RPMI8226 (cell line): Measurements from ENCODE around the gene GSTO2.

Experiments used
- DNase-seq: peaks from one replicate; pipeline ENCODE4 v3.0.0-alpha.2; 2015

GSTO2 gene

GRCh38 chr10:104288355-104288754 is 19.4 kb downstream of the GSTO2 start:
- DNase-seq, result no peak

- peak; percentile 87 for DNase-seq
These were observed 22.5 kb downstream of the GSTO2 start for GRCh38 chr10:104291439-104291951.

DNA sequence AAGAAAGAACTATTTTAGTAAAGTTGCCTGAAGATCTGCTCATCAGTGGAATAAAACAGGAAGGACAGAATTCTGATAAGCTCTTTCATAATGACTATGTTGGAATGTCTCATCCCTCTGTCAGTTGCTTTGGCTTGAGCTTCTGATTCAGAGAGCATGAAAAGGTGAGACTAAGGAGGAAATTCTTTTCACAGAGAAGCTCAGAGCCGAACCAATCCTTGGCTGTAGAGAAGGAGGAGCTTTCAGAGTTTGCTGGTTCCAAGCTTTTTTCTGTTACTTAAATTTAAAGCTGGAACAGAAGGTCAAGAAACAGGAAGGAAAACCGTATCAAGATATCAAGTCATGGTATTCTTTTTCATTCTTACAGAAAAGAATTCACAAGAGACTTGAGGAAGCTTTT is 24.0 kb downstream of the GSTO2 start:
- DNase-seq, result no peak

DNA sequence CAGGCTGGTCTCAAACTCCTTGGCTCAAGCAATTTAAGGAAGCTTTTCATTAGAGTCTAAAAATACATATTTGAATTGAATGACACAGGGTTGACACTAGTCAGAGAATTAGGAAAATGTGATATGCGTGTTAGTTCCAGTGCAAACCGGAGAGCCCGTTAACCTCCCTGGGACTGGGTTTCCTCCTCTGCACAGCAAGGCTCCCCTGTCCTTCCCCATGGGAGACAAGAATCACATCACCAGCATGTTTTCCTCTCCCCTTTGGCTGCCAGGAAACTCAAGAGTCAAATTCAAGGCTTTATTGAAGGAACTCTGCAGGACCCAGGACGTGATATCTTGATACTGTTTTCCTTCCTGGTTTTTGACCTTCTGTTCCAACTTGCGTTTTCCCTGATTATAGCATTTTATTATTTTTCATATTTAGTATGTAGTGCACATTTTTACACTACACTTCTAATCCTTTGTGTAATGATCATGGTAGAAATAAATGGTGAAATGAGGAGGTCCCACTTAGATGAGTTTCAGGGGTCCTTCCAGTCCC is 24.9 kb downstream of the GSTO2 start:
- no peak for DNase-seq

GRCh38 chr10:104296687-104297436 is 27.9 kb downstream of the GSTO2 start:
- no peak for DNase-seq

DNA sequence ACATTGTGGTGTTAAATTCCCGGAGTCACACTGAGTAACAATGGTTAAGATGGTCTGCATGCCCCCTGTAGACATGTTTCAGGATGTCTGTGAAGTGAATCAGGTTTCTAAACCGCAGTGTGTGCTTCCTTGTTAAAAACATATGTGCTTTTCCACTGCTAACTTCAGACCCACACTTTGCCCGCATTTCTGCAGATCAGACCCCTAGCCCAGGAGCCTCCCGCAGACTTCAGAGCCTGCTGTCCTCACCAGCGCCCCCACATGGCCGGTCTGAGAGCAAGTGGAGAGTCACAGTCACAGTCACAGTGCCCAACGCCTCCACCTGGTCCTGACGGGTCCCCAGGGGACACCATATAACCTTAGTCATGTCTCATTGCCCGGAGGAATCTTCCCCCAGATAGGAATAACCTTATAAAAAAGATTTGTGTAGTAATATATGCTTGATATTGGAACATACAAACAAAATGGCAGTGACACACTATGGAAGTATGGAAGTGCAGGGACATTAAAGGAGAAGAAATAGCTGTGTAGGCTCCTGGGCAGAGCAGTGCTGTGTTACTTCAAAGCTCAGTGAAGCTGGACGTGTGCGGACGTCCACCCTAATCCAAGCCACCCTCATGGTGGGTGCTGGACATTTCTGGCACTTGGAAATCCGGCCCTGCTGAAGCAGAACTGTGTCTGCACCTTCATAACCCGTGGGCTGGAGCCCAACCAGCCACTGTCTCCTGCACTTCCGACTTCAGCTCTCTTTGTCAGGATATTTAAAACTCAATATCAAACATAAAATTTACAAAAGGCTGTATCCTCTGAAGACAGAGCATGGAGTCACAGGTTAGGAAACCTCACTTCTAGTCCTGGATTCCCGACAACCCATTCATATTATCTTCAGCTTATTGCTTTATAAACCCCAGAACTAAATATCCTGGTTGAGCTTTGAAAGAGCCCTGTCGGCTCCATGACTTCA is 29.0 kb downstream of the GSTO2 start:
- DNase-seq, result peak; percentile 16

DNA sequence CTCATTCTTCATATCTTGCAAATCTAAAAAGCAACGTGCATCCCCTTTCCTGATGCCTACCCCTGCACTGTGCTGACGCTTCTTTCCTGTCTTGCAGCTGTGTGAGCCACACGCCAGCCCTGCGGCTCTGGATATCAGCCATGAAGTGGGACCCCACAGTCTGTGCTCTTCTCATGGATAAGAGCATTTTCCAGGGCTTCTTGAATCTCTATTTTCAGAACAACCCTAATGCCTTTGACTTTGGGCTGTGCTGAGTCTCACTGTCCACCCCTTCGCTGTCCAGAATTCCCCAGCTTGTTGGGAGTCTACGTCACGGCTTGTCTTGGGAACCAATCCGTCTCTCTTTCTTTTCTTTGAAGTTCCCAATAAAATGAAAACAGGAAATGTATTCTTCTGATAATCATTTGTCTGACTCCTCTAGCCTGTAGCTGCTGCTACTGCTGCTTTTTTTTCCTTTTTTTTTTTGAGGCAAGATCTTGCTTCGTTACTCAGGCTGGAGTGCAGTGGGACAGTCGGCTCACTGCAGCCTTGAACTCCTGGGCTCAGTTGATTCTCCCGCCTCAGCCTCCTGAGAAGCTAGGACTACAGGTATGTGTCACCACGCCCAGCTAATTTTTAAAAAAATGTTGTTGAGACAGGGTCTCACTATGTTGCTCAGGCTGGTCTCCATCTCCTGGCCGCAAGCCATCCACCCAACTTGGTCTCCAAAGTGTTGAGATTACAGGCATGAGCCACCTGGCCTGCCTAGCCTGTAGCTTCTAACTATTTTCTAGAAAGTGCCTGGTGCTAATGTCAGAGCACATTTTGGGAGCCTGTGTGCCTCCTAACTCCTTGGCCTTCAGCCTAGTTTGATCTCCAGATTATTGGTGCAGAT is 30.3 kb downstream of the GSTO2 start:
- DNase-seq, result no peak

- no peak for DNase-seq
These were observed 31.2 kb downstream of the GSTO2 start for GRCh38 chr10:104300002-104300735.

- DNase-seq, result peak; percentile 86
These were observed 31.8 kb downstream of the GSTO2 start for GRCh38 chr10:104300736-104301292.

DNA sequence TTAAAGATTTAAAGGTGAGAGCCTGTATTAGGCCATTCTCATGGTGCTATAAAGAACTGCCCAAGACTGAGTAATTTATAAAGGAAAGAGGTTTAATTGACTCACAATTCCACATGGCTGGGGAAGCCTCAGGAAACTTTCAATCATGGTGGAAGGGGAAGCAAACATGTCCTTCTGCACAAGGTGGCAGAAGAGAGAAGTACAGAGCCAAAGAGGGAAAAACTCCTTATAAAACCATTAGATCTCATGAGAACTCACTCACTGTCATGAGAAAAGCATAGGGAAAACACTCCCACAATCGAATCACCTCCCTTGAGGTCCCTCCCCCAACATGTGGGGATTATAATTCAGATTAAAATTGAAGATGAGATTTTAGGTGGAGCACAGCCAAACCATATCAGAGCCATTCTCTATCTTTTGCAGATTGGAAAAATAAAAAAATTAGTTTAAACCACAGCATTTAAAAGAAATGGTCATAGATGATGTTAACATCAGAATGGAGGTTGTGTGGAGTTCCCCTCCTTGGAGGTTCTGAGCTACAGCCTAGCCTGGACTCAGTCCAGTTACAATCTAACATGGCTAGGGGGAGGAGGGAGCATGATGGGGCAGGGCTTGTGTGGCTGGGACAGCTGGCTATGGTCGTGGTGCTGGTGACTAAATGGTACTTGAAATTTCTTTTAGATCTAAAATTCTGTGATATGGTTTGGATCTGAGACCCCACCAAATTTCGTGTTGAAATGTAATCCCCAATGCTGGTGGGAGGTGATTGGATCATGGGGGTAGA is 33.1 kb downstream of the GSTO2 start:
- DNase-seq, result no peak

DNA sequence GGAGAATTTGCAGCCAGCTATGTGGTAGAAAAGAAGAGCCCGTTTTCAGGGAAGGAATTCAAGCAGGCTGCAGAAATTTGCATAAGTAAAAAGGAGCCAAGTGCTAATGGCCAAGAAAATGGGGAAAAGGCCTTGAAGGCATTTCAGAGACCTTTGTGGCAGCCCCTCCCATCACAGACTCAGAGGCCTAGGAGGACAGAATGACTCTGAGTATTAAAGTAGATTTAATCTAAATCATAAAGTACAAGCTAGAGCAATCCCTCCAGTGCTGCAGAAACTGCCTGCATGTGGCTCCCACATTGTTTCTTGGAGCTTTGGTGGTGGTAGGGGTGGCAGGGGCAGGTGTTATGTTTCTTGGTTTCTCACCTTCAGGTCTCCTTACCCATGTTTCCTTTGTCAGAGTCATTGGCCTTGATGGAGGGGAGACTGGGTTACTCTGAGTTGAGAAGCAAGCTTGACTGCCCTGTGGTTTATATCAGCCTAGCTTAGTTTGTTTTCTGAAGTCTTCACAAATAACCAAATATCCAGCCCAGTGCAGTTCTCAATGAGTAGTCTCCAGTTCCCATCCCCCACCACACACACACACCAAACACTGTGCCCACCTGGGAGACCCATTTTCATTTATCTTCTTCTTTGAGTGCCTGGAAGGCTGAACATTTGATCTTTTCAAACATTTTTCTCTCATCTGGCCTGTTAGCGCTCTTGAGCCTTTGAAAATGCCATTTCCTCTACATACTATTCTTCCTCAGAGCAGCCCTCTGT is 34.8 kb downstream of the GSTO2 start:
- DNase-seq, result no peak

DNA sequence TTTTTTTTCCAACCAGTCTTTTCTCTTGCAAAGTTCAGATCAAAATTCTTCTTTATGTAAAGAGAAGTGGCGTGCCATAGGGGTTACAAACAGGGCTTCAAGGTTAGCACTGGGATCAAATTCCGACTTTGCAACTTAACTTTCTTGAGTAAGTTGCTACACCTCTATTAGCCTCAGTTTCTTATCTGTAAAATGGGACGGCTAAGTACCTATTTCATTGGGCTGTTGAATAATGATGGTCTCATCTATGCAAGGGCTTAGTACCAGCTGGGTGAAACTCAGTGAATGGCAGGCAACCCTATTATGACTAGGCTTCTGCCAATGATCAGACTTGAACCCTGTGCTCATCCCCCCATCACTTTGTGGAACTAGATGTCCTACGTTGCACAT is 35.4 kb downstream of the GSTO2 start:
- DNase-seq, result no peak

DNA sequence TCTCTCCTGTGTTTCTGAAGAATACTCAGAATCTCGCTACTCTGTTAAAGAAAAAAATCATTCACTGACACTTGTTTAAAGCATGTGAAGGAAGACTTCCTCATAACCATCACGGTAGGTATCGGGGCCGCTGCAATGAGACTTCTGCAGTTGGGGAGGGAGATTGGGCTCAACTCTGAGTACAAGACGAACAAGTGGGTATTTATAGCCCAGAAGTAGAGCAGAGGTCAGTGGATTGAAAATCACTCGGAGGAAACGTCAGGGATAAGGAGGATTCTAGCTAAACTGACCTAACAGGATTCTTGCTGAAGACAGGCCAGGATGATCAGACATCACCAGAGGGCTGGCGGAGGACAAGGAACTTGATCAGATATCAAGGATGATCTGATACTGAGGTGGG is 35.9 kb downstream of the GSTO2 start:
- DNase-seq, result no peak

GRCh38 chr10:104306897-104307296 is 37.9 kb downstream of the GSTO2 start:
- no peak for DNase-seq

GRCh38 chr10:104307576-104308438 is 38.8 kb downstream of the GSTO2 start:
- no peak for DNase-seq

DNA sequence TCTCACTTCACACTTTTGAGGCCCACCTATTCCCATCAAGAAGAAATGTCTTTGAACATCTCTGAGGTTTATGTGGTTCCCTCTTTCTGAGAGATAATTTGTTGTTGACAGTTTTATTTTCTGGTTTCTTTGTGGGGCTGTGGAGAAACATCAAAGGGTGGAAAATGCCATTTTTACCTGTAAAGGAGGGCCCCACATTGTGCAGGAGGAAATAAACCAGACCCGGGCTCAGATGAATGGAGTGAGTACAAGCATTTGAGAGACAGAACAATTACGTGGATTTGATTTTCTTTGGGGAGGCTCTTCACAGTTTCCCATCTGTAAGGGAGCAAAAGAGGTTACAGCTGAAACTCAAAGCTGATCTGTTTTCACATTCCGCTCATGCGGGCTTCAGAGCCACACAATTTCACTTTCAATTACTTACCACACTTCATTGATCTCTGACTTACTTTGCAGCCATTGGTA is 39.5 kb downstream of the GSTO2 start:
- DNase-seq, result no peak

- DNase-seq, result no peak
These were observed 41.3 kb downstream of the GSTO2 start for GRCh38 chr10:104309980-104310978.
